ENCODE data around the gene UGT1A10.
"Not testable (repeated sequence)": the region's sequence is repeated elsewhere in the genome, so short reads cannot be mapped to it uniquely, and the experiment has no call there.

The UGT1A10 gene

DNA sequence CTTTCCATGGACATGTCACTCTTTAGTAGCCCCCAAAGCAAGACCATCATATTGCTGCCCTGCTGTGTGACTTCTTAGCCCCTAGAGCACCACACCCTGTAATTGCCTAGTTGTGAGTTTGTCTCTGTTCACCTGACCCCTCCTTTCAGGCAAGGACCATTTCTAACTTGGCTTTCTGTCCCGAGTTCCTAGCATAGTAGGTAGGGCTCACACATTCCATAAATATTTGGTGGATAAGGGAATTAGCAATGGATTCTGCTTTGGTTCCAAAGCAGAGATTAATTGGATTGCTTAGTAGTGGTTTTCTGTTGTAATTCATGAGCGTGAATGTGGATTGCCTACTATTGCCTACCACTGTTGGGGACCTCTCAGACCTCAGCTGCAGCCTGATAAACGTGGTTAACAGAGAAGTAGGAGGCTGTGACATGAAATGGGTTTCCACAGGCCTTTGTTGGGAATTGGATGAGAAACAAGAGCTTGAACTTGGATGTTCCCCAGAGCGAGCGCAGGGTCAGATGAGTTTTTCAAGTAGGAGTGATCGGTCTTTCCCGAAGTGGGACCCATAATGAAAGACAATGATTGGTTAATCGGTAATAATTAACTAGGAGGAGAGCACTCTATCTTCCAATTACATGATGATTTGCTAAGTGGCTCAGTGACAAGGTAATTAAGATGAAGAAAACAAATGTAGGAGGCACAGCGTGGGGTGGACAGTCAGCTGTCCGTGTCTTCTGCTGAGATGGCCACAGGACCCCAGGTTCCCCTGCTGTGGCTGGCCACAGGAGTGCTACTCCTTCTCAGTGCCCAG is 110.4 kb downstream of the UGT1A10 start:
- DNase-seq: no peak

DNA sequence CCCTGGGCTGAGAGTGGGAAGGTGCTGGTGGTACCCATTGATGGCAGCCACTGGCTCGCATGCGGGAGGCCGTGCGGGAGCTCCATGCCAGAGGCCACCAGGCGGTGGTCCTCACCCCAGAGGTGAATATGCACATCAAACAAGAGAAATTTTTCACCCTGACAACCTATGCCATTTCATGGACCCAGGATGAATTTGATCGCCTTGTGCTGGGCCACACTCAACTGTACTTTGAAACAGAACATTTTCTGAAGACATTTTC is 111.0 kb downstream of the UGT1A10 start:
- no peak for DNase-seq

GRCh38 chr2:233750689-233751088 is 114.4 kb downstream of the UGT1A10 start:
- not testable (repeated sequence) for DNase-seq

GRCh38 chr2:233751212-233752009 is 115.2 kb downstream of the UGT1A10 start:
- DNase-seq: not testable (repeated sequence)

DNA sequence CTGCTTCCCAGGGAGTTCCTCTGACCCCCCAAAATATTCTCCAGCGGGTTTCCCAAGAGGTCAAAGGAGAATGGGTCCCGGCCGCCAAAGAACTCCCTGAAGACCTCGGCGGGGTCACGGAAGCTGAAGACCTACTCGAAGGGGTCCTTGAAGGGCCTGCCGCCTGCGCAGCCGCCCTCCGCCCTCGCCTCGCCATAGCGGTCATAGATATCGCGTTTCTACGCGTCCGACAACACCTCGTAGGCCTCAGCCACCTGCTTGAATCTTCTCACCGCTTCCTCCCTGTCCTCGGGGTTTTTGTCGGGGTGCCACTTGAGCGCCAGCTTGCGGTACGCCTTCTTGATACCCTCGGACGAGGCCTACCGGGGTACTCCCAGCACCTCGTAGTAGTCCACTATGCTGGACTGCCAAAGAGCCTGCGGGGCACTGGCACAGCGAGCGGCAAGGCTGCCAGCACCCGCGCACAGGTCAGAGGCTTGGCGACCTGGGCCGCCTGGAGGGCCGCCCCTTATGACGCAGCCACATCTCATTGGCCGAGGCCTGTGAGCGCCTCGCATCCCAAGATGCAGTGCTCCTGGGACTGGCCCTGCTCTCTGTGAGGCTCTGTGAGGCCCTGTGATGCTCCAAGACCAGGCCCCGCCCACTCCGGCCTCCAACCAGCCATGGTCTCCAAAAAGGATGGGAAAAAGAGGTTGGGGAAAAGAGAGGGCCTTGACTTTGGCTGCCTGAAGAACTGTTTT is 118.8 kb downstream of the UGT1A10 start:
- no peak for DNase-seq

- no peak for DNase-seq
Observed at GRCh38 chr2:233756429-233757081, 120.3 kb downstream of the UGT1A10 start.

GRCh38 chr2:233758141-233758540 is 121.9 kb downstream of the UGT1A10 start:
- DNase-seq: no peak

GRCh38 chr2:233758849-233759248 is 122.6 kb downstream of the UGT1A10 start:
- DNase-seq: no peak

GRCh38 chr2:233760043-233760442 is 123.8 kb downstream of the UGT1A10 start, which contains the start of gene UGT1A1:
UGT1A1 (plus strand) TSS chr2:233760270; CDS start chr2:233760288, 18 bp downstream.
- no peak for DNase-seq

- no peak for DNase-seq
Observed at GRCh38 chr2:233761040-233761769, 125.0 kb downstream of the UGT1A10 start.

DNA sequence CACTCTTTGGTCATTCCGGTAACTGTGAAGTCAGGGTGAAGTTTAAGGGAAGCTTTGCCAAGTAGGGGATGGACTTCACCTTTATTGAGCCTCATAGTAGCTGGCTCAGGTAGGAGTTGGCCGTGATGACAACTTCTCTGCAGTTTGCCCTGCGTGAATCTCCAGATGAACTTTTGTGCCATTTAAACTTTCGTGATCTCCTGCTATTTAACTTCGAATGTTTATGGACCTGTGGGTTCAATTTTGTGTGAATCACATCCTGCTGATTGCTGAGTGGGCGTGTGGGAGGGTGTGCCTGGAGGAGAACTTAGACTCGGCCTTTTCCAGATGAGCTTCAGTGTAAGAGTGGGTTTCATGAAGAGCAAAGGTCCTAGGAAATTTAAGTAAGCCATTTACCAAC is 128.0 kb downstream of the UGT1A10 start:
- no peak for DNase-seq

DNA sequence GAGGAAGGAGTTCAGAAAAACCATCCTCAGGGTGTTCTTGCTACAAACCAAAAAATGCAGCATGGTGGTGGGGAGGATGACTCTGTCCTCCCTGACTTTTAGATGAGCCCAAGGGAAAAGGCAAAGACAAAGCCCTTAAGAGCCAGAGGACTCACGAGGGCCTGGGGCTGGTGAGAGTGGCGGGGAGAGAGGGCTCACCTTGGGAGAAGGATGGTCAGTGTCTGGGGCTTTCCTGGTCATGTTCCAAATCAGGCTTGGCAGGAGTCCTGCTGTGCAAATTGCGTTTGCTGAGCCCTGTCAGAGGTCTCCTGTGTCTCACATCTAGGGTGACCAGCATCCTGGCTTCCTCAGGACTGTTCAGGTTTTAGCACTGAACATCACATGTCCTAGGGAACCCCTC is 128.5 kb downstream of the UGT1A10 start:
- no peak for DNase-seq

GRCh38 chr2:233766416-233766815 is 130.2 kb downstream of the UGT1A10 start:
- no peak for DNase-seq

DNA sequence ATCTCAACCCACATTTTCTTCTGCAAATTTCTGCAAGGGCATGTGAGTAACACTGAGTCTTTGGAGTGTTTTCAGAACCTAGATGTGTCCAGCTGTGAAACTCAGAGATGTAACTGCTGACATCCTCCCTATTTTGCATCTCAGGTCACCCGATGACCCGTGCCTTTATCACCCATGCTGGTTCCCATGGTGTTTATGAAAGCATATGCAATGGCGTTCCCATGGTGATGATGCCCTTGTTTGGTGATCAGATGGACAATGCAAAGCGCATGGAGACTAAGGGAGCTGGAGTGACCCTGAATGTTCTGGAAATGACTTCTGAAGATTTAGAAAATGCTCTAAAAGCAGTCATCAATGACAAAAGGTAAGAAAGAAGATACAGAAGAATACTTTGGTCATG is 131.8 kb downstream of the UGT1A10 start:
- no peak for DNase-seq

DNA sequence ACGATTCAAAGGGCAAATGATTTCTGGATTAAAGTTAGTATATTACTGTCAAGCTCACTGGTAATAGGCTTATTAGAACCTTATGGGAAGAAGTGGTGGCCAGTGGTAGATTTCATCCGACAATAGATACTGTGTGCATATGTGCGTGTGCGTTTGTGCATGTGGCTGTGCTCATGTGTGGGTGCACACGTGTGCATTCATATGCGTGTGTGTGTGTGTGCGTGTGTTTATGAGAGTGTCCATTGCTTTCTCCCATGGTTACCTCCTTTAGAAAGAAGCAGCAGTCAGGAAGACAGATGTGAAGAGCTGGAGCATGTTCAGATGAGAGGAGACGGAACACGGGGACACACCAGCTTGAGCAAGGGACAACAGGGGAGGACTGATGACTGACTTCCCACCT is 133.0 kb downstream of the UGT1A10 start:
- no peak for DNase-seq

GRCh38 chr2:233772153-233772552 is 135.9 kb downstream of the UGT1A10 start:
- DNase-seq: no peak

- no peak for DNase-seq
Observed at GRCh38 chr2:233772583-233772982, 136.3 kb downstream of the UGT1A10 start.

GRCh38 chr2:233773854-233774253 is 137.6 kb downstream of the UGT1A10 start:
- DNase-seq: no peak

- DNase-seq: no peak
Observed at GRCh38 chr2:233775414-233775813, 139.2 kb downstream of the UGT1A10 start.

DNA sequence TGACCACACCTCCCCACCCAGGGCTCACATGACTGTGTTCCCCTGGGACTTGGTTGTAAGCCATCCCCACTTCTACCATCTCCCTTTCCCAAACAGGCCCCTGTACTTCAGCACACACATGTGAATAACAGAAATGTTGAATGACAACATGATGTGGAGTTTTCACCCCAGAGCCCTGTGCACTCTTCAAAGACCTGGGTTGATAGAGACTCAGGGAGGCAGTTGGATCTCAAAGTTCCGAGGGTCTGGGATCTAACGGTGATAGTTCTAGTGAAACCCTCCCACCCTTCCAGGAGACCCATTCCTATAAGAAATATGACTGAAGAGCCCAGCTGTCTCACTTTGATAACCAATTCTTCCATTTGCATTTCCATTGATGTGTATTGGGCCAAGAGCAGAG is 141.8 kb downstream of the UGT1A10 start, which contains the start of gene MROH2A:
Gene MROH2A, plus strand, starts transcription at position 301 of the 400 bp plus-strand sequence. CDS start 1,029 bp downstream, outside the sequence.
- DNase-seq: no peak

DNA sequence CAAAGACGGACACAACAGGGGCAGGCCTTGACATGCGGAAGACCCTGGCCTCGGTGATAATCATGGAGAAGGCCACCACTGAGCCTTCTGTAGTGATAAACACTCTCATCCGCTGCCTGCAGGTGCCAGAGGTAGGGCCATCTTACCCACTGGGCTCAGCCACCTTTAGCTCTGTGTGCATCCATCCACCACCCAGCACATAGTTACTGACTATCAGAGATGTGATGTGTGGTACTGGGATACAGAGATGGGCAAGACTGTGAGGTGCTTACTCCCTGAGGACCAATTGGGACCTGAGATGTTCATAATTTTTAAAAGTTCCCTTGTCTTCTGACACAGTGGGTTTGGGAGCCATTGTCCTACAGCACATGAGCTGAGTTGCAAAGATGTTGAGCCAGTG is 143.5 kb downstream of the UGT1A10 start:
- DNase-seq: no peak

GRCh38 chr2:233780771-233781170 is 144.5 kb downstream of the UGT1A10 start:
- DNase-seq: no peak

Data from AML-193 (cell line).